ENCODE measurements around the gene ATL3. TPM values are rescaled to one million over a fixed set of nuclear protein-coding genes. Genes with fewer than 3 reads are reported as not detected.

ATL3 gene
- total and polyA plus RNA-seq, 12 donors: 12.3 to 110 (median 66.4) TPM

DNA sequence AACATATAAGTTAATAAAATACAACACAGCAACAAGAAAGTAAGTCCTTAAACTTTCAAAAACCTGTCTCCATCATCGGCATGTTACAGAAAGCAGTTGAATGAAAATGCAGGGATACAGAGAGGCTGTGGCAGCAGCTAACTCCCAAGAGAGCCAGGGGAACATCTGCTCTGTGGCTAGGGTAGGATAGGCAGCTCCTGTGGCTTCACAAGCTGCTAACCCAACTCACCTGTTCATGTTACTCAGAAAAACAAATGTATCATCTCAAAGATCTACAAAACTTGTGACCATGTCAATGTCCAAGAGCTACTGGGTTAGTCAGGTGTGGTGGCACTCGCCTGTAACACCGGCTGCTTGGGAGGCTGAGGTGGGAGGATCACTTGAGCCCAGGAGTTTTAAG, 41.8 kb downstream of the ATL3 start:
- Histone ChIP-seq H3K27me3 (no peaks in the 10 kb centered on the region), H3K27ac (no peak overlapping the region), H3K4me3 (no peak overlapping the region), H3K9me3 (replicated peaks in 1 of 3) (no peaks in the 10 kb centered on the region), H3K4me1 (replicated peaks in 1 of 2) (no peaks in the 10 kb centered on the region), H3K36me3 (replicated peaks in 1 of 2) (peaks cover 0 to 54% of the 10 kb centered on the region in 2 donors)
- TF ChIP-seq, protein P1, sequence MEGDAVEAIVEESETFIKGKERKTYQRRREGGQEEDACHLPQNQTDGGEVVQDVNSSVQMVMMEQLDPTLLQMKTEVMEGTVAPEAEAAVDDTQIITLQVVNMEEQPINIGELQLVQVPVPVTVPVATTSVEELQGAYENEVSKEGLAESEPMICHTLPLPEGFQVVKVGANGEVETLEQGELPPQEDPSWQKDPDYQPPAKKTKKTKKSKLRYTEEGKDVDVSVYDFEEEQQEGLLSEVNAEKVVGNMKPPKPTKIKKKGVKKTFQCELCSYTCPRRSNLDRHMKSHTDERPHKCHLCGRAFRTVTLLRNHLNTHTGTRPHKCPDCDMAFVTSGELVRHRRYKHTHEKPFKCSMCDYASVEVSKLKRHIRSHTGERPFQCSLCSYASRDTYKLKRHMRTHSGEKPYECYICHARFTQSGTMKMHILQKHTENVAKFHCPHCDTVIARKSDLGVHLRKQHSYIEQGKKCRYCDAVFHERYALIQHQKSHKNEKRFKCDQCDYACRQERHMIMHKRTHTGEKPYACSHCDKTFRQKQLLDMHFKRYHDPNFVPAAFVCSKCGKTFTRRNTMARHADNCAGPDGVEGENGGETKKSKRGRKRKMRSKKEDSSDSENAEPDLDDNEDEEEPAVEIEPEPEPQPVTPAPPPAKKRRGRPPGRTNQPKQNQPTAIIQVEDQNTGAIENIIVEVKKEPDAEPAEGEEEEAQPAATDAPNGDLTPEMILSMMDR (IDR thresholded peaks at IDR 0.05): no peak
- TF ChIP-seq POLR2A (IDR thresholded peaks at IDR 0.05): no peak
- no peak for DNase-seq
- intact Hi-C loops (cut with DNase I): no loop called here
- WGBS, 4 donors: 96 to 99% (median 98%) methylated on average over 3 of the region's 3 CpGs

DNA sequence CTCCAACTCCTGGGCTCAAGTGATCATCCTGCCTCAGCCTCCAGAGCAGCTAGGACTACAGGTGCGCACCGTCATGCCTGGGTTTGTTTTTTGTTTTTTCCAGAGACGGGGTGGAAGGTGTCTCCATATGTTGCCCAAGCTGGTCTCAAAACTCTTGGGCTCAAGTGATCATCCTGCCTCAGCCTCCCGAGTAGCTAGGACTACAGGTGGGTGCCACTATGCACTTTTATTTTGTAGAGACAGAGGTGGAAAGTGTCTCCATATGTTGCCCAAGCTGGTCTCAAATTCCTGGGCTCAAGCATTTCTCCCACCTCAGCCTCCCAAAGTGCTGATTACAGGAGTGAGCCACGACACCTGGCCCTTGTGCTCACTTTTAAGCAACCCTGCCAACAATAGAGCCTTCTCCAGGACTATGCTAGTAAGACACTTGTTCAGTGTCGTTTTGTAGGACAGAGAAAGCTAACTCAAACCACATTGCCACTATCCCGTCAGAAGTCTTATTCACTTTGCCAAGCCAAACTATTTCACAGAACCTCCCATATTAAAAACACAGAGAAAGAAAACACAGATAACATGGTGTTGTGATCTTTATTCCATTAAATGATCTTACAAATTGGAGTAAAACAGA, 47.5 kb downstream of the ATL3 start:
- no peaks in the 10 kb centered on the region for H3K27me3 ChIP-seq
- DNase-seq: no peak
- intact Hi-C loops (cut with DNase I): no loop called here
- no peaks in the 10 kb centered on the region for H3K4me1 ChIP-seq (replicated peaks in 1 of 2)
- TF ChIP-seq, protein P1 (IDR thresholded peaks at IDR 0.05): no peak
- no peaks in the 10 kb centered on the region for H3K9me3 ChIP-seq (replicated peaks in 1 of 3)
- no peak overlapping the region for H3K27ac ChIP-seq
- 63 to 80% (median 67%) methylated on average over 6 to 7 of the region's 7 CpGs for WGBS, 4 donors
- peaks cover 0 to 9% of the 10 kb centered on the region in 2 donors for H3K36me3 ChIP-seq (replicated peaks in 1 of 2)
- no peak overlapping the region for H3K4me3 ChIP-seq

DNA sequence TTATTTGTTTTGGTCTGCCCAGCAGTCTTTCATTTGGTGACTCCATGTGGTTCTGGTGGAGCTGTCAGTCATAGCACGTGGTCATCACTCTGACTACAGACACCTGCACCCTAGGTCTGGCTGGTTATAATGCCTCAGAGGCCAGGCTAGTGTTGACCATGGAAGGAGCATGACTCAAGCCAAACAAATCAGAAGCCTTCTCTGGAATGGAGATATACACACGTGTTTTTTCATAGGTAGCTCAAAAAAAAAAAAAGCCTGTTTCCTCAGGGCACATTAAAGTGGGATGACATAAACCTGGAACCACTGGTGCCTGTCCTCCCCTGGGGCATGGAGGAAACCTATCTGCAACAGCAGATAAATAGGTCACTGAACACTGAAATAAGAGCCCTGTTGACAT, 48.9 kb downstream of the ATL3 start:
- WGBS, 4 donors: 47 to 67% (median 56%) methylated on average over 2 of the region's 2 CpGs
- no peak for DNase-seq
- intact Hi-C loops (cut with DNase I): no loop called here
- no peaks in the 10 kb centered on the region for H3K9me3 ChIP-seq (replicated peaks in 1 of 3)
- TF ChIP-seq, protein P1 (IDR thresholded peaks at IDR 0.05): no peak
- no peak for TF ChIP-seq POLR2A (IDR thresholded peaks at IDR 0.05)
- H3K36me3 ChIP-seq (replicated peaks in 1 of 2): no peaks in the 10 kb centered on the region
- no peak overlapping the region for H3K27ac ChIP-seq
- no peaks in the 10 kb centered on the region for H3K27me3 ChIP-seq
- H3K4me1 ChIP-seq (replicated peaks in 1 of 2): no peaks in the 10 kb centered on the region
- no peak overlapping the region for H3K4me3 ChIP-seq

DNA sequence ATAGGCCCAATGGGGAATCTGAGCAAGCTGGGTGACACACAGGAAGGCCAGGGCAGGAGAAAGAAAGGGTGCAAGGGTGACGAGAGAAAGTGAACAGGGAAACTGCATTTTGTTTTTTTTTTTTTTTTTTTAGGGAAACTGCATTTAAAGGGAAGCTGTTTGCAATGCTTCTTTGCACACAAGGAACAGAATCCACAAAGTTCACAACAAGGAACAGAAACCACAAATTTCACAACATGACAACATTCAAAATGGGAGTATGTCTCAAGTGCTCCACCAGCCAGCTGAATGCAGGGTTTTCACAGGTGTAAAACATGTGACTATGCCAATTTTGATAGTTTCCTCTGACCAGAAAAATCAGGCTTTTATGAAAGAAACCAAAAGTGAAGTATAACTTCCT, 50.1 kb downstream of the ATL3 start:
- Histone ChIP-seq H3K4me3 (no peak overlapping the region), H3K36me3 (replicated peaks in 1 of 2) (no peaks in the 10 kb centered on the region), H3K4me1 (replicated peaks in 1 of 2) (no peaks in the 10 kb centered on the region), H3K27me3 (no peaks in the 10 kb centered on the region), H3K27ac (peak overlapping the region in 1 of 5 donors; percentile 15), H3K9me3 (replicated peaks in 1 of 3) (no peaks in the 10 kb centered on the region)
- DNase-seq: peak in 1 of 7 donors; percentile 46
- TF ChIP-seq, protein P1 (IDR thresholded peaks at IDR 0.05): no peak
- TF ChIP-seq POLR2A (IDR thresholded peaks at IDR 0.05): no peak
- intact Hi-C loops (cut with DNase I): no loop called here
- 58 to 81% (median 64%) methylated on average over 1 of the region's 1 CpG for WGBS, 4 donors

All from adrenal gland (tissue), 12 donors.